Measurements from ENCODE around the gene ANKRD61. TPM values are rescaled to one million over a fixed set of nuclear protein-coding genes. Genes with fewer than 3 reads are reported as not detected.
A peak's percentile ranks its signal among the peaks of the same experiment; 100 is the strongest.

Gene ANKRD61
- total RNA-seq, 1 donor from 2014 or later: 0.27 TPM

DNA sequence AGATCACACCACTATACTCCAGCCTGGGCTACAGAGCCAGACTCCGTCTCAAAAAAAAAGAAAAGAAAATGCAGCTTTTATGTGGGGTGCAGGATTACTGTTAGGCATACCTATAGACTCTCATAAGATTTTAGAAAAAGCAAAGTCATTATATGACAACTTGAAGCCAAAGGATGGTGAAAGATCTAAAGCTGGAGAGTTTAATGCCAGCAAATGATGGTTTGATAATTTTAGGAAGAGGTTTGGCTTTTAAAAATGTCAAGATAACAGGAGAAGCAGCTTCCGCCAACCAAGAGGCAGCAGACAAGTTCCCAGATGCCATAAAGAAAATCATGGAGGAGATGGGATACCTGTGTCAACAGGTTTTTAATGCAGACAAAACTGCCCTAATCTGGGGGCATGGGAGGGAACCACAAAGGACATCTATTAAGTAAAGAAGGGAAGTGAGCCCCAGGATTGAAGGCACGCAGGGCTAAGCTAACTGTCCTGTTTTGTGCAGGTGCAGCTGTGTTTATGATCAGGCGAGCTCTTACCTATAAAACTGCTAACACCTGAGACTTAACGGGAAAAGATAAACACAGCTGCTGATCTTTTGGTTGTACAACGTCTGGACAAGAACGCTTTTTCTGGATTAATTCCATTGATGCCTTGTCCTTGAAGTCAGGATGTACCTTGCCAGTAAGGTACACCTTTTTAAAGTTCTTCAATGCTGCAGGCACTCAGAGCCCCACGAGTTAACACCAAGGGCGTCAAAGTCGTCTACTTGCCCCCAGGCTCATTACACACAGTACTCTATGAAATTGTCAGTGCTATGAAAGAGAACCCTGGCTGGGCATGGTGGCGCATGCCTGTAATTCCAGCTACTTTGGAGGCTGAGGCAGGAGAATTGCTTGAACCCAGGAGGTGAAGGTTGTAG, 10.5 kb upstream of the ANKRD61 start:
- H3K9me3 Mint-ChIP-seq: no peaks in the 10 kb centered on the region
- intact Hi-C loops (cut with micrococcal nuclease): no loop called here
- H3K27me3 Mint-ChIP-seq (ENCODE audit: low read depth): no peaks in the 10 kb centered on the region
- DNase-seq (ENCODE audit: low spot score): no peak
- H3K4me1 Mint-ChIP-seq (ENCODE audit: low read depth): no peaks in the 10 kb centered on the region
- H3K36me3 Mint-ChIP-seq (ENCODE audit: low read depth): peaks cover 84% of the 10 kb centered on the region
- H3K27ac Mint-ChIP-seq: no peak overlapping the region
- no peak overlapping the region for H3K4me3 Mint-ChIP-seq (ENCODE audit: low read depth)

DNA sequence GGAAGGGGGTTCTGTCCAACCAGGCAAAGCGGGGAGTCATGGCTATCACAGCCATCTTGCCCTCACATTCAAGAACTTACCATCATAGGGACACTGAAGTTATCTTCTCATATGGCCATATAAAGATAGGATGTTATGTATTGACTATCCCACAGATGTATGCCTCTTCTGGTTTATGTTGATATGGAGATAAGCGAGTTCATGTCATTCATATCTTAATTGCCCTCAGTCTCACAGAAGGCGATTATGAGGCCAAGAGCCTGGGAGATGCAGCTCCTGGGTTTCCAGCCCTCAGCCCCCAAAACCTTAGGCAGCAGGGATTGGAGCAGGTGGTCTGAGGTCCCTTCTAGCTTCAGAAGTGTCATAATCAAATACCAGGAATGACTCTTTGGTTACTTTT, 8.5 kb upstream of the ANKRD61 start:
- peaks cover 87% of the 10 kb centered on the region for H3K36me3 Mint-ChIP-seq (ENCODE audit: low read depth)
- no peaks in the 10 kb centered on the region for H3K27me3 Mint-ChIP-seq (ENCODE audit: low read depth)
- intact Hi-C loops (cut with micrococcal nuclease): no loop called here
- H3K9me3 Mint-ChIP-seq: no peaks in the 10 kb centered on the region
- DNase-seq (ENCODE audit: low spot score): no peak
- no peak overlapping the region for H3K27ac Mint-ChIP-seq
- peaks cover 14% of the 10 kb centered on the region for H3K4me1 Mint-ChIP-seq (ENCODE audit: low read depth)
- H3K4me3 Mint-ChIP-seq (ENCODE audit: low read depth): no peak overlapping the region

DNA sequence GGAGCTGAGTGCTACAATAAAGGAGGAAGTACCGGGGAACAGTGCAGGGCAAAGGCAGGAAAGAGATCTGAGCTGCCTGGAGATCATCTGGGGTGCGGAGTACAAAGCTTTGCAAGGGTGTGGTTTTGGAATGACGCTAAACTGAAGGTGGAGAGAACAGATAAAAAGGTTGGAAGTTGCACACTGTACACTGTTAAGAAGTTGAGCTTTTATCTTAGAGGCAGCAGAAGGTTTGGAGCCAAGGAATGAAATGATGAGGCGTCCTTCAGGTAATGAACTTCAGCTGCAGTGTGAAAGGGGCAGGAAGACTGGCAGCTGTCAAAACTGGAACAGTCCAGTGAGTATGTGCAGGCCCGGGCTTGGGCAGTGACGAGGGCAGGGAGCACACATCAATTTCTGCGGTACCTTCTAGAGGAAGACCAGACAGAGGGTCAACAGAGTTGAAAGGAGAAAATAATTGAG, 7.2 kb upstream of the ANKRD61 start:
- no peak for DNase-seq (ENCODE audit: low spot score)
- Mint-ChIP-seq H3K9me3 (no peaks in the 10 kb centered on the region), H3K27ac (no peak overlapping the region), H3K4me3 (ENCODE audit: low read depth) (no peak overlapping the region), H3K36me3 (ENCODE audit: low read depth) (peaks cover 89% of the 10 kb centered on the region), H3K27me3 (ENCODE audit: low read depth) (no peaks in the 10 kb centered on the region), H3K4me1 (ENCODE audit: low read depth) (peaks cover 14% of the 10 kb centered on the region)
- intact Hi-C loops (cut with micrococcal nuclease): no loop called here

DNA sequence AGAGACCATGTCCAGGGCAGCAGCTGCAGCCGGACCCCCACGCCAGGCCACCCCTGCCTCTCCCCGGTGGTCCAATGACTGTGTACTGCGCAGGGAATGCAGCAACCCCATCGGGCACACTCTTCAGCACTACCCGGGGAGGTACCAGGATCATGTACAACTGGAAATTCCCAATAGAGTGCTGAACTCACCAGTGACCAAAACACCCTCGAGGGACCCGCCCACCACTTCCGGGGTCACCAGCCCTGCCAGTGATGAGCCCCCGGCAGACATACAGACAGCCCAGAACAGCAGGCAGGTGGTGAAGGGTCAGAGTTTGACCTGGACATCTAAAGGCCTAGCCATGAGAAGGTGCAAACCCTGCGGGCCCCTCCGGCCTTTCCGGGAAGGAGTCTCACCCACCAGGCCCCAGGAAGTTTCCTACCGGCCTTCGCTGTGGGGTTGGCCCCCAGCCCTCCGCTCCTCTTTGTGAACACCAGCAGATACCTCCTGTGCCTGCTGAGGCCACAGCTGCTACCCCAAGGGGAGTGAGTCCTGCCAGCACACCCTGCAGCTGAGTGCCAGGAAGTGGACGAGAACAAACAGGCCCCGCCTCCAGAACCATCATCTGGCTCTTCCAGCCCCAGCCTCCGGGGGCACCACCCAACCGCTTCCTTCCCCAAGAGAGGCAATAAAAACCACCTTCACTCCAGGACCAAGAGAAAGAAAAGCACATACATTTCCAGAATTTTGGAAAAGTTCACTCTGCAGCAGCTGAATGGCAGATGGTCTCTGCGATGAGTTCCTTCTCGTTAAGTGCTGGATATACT, 5.0 kb upstream of the ANKRD61 start:
- intact Hi-C loops (cut with micrococcal nuclease): no loop called here
- peaks cover 82% of the 10 kb centered on the region for H3K36me3 Mint-ChIP-seq (ENCODE audit: low read depth)
- peak; percentile 59 for DNase-seq (ENCODE audit: low spot score)
- no peaks in the 10 kb centered on the region for H3K9me3 Mint-ChIP-seq
- peaks cover 15% of the 10 kb centered on the region for H3K4me1 Mint-ChIP-seq (ENCODE audit: low read depth)
- H3K27ac Mint-ChIP-seq: peak overlapping the region; percentile 73
- H3K4me3 Mint-ChIP-seq (ENCODE audit: low read depth): peak overlapping the region; percentile 51
- no peaks in the 10 kb centered on the region for H3K27me3 Mint-ChIP-seq (ENCODE audit: low read depth)

DNA sequence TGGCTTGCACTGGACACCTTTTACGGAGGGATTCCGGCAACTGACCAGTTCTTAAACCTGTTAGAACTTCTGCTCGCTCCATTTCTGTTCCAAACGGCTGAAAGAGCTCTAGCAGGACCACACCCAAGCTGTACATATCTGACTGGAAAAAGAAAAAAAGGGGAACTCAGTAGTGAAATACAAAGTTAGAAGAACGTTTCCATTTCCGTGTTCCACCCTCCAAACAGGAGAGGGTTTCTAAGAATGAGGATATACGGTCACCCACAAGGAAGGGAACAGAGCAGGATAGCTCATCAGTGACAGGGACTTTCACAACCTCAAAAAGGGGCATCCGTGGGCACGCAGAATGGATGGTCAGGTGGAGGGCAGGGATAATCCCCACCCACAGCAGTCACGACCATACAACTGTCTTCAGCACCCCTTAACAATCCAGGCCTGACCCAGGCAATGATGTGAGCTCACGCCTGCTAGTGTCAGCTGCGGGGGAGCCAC, 4.3 kb upstream of the ANKRD61 start:
- H3K4me3 Mint-ChIP-seq (ENCODE audit: low read depth): no peak overlapping the region
- intact Hi-C loops (cut with micrococcal nuclease): no loop called here
- H3K9me3 Mint-ChIP-seq: no peaks in the 10 kb centered on the region

DNA sequence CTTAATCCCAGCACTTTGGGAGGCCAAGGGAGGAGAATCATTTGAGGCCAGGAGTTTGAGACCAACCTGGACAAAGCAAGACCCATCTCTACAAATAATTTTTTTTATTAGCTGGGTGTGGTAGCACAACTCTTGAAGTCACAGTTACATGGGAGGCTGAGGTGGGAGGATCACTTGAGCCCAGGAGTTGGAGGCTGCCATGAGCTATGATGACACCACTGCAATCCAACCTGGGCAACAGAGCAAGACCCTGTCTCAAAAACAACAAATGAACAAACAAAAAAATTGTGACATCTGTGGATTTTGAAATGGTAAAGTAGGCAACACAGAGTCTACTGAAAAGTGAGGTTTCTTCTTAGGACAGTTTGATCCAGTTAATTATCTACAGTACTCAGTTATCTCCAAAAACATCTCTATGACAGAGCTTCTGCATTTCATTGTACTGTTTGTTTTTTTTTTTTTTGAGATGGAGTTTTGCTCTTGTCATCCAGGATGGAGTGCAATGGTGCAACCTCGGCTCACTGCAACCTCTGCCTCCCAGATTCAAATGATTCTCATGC, 3.3 kb upstream of the ANKRD61 start:
- no peak for DNase-seq (ENCODE audit: low spot score)
- Mint-ChIP-seq H3K27me3 (ENCODE audit: low read depth) (no peaks in the 10 kb centered on the region), H3K36me3 (ENCODE audit: low read depth) (peaks cover 78% of the 10 kb centered on the region), H3K4me1 (ENCODE audit: low read depth) (peaks cover 15% of the 10 kb centered on the region), H3K4me3 (ENCODE audit: low read depth) (no peak overlapping the region), H3K27ac (peak overlapping the region; percentile 33), H3K9me3 (no peaks in the 10 kb centered on the region)
- intact Hi-C loops (cut with micrococcal nuclease): no loop called here

More for the DNA sequence above, 4.3 kb upstream of the ANKRD61 start:
- H3K27me3 Mint-ChIP-seq (ENCODE audit: low read depth): no peaks in the 10 kb centered on the region
- H3K36me3 Mint-ChIP-seq (ENCODE audit: low read depth): peaks cover 81% of the 10 kb centered on the region
- DNase-seq (ENCODE audit: low spot score): no peak
- H3K27ac Mint-ChIP-seq: peak overlapping the region; percentile 55
- peaks cover 15% of the 10 kb centered on the region for H3K4me1 Mint-ChIP-seq (ENCODE audit: low read depth)

DNA sequence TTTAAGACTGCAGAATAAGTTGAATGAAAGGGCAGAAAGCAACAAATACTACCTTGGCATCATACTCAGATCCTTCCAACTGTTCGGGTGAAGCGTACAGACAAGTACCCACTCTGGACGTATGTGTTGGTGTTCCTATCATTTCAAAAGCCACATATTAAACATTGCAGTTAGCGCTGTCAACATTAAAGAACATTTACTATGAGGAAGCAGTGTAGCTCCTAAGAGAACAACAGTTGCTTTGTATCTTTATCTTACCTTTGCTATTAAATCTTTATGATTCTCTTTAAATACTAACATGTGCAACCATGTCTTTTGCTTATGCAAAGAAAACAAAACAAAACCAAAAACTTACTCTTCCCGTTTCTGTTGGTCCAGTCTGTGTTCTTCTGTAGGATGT, 2.6 kb upstream of the ANKRD61 start:
- Mint-ChIP-seq H3K4me1 (ENCODE audit: low read depth) (peaks cover 15% of the 10 kb centered on the region), H3K27me3 (ENCODE audit: low read depth) (no peaks in the 10 kb centered on the region), H3K4me3 (ENCODE audit: low read depth) (no peak overlapping the region), H3K36me3 (ENCODE audit: low read depth) (peaks cover 76% of the 10 kb centered on the region), H3K9me3 (no peaks in the 10 kb centered on the region), H3K27ac (no peak overlapping the region)
- no peak for DNase-seq (ENCODE audit: low spot score)
- intact Hi-C loops (cut with micrococcal nuclease): no loop called here

DNA sequence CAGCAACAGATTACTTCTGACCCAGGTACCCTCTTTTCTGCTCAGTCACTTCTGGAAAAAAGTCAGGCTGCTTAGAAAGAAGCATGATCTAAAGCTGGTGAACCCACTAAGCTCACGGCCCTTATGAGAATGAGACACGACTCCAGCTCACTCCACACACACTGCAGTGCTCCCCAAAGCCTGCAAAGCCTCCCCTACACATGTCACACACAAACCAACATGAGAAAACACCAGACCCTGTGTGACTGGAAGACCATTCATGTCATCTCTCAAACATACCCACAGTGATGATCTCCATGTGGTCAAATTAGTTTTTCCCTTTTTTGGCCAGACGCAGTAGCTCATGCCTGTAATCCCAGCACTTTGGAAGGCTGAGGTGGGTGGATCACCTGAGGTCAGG, 391 bp downstream of the ANKRD61 start:
- no peak for DNase-seq (ENCODE audit: low spot score)
- Mint-ChIP-seq H3K36me3 (ENCODE audit: low read depth) (peaks cover 79% of the 10 kb centered on the region), H3K4me1 (ENCODE audit: low read depth) (peaks cover 9% of the 10 kb centered on the region), H3K4me3 (ENCODE audit: low read depth) (no peak overlapping the region), H3K27ac (peak overlapping the region; percentile 1), H3K9me3 (no peaks in the 10 kb centered on the region), H3K27me3 (ENCODE audit: low read depth) (no peaks in the 10 kb centered on the region)
- intact Hi-C loops (cut with micrococcal nuclease): no loop called here

DNA sequence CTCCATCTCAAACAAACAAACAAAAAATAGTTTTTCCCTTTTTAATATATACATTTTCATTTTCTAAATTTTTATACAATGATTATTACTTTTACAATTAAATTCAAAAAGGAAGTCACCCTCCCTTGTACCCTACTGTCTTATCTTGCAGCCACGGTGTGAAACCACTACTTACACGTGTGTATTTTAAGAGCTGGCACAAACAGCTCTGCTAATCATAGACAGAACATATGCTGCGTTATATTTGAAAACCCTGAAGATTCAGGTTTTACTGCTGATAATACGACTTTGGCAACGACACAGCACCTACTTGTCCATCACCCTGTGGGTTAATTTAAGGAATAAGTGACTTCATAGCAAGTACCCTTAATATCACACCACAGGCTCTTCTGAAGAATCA, 991 bp downstream of the ANKRD61 start:
- intact Hi-C loops (cut with micrococcal nuclease): no loop called here
- Mint-ChIP-seq H3K4me1 (ENCODE audit: low read depth) (peaks cover 3% of the 10 kb centered on the region), H3K27me3 (ENCODE audit: low read depth) (no peaks in the 10 kb centered on the region), H3K9me3 (no peaks in the 10 kb centered on the region), H3K36me3 (ENCODE audit: low read depth) (peaks cover 79% of the 10 kb centered on the region), H3K4me3 (ENCODE audit: low read depth) (no peak overlapping the region), H3K27ac (no peak overlapping the region)
- no peak for DNase-seq (ENCODE audit: low spot score)

DNA sequence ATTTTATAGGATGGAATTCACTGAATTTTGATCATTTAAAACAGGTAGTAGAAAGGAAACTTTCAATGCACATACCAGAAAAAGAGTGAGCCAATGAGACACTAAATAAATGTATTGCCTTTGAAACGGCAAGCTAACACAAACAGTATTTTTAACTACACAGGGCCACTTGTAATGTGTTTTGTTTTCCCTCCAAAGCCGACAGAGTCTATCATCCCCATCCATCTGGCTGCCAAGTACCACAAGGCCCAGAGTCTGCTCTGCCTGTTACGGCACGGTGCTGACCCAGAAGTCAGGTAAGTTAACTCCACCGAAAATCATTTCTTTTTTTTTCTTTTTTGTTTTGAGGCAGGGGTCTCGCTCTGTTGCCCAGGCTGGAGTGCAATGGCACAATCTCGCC, 1.5 kb downstream of the ANKRD61 start:
- Mint-ChIP-seq H3K27ac (no peak overlapping the region), H3K36me3 (ENCODE audit: low read depth) (peaks cover 77% of the 10 kb centered on the region), H3K27me3 (ENCODE audit: low read depth) (no peaks in the 10 kb centered on the region), H3K9me3 (no peaks in the 10 kb centered on the region), H3K4me1 (ENCODE audit: low read depth) (peaks cover 3% of the 10 kb centered on the region), H3K4me3 (ENCODE audit: low read depth) (no peak overlapping the region)
- no peak for DNase-seq (ENCODE audit: low spot score)
- intact Hi-C loops (cut with micrococcal nuclease): no loop called here

DNA sequence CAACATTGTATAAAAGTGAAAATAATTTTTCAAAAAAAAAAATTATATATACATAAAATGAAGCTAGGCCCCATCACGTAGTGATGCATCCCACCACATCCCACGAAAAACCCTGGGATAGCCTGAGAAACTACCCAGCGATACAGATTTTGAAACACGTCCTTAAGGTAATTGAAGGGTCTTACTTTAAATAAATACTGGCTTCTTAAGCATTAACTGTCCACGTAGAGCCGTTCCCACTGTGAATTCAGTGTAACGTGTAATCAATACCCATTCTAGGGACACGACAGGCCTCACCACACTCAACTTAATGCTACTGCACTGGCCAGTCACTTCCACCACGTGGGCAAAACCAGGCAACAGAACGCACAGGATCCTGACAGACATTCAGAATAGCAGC, 4.0 kb downstream of the ANKRD61 start:
- no peaks in the 10 kb centered on the region for H3K27me3 Mint-ChIP-seq (ENCODE audit: low read depth)
- H3K9me3 Mint-ChIP-seq: no peaks in the 10 kb centered on the region
- no peak overlapping the region for H3K4me3 Mint-ChIP-seq (ENCODE audit: low read depth)
- no peak for DNase-seq (ENCODE audit: low spot score)
- peaks cover 66% of the 10 kb centered on the region for H3K36me3 Mint-ChIP-seq (ENCODE audit: low read depth)
- peaks cover 3% of the 10 kb centered on the region for H3K4me1 Mint-ChIP-seq (ENCODE audit: low read depth)
- H3K27ac Mint-ChIP-seq: no peak overlapping the region
- intact Hi-C loops (cut with micrococcal nuclease): no loop called here

DNA sequence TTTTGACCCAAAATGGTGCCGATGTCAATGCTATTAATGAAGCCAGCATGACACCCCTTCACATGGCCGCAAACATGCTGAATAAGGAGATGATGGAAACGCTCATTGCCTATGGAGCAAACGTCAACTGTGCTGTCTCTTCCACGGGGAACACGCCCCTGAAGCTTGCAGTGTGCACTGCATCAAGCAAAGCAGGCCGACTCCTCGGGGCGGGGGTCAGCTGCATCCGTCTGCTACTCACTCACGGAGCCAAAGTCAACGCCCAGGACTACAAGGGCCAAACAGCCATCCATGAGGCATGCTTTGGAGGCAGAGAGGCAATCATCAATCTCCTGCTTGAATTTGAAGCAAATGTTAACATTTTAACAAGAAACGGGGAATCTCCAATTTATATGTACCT, 4.5 kb downstream of the ANKRD61 start:
- Mint-ChIP-seq H3K9me3 (no peaks in the 10 kb centered on the region), H3K27me3 (ENCODE audit: low read depth) (no peaks in the 10 kb centered on the region), H3K36me3 (ENCODE audit: low read depth) (peaks cover 69% of the 10 kb centered on the region), H3K27ac (no peak overlapping the region), H3K4me1 (ENCODE audit: low read depth) (peaks cover 2% of the 10 kb centered on the region), H3K4me3 (ENCODE audit: low read depth) (no peak overlapping the region)
- intact Hi-C loops (cut with micrococcal nuclease): no loop called here
- DNase-seq (ENCODE audit: low spot score): no peak
